HG03558 (cell line): ENCODE data around the gene F9.
A peak's percentile ranks its signal among the peaks of the same experiment; 100 is the strongest.
"Not testable (repeated sequence)": the region's sequence is repeated elsewhere in the genome, so short reads cannot be mapped to it uniquely, and the experiment has no call there.

ENCODE experiments used
- ATAC-seq: cut with Tn5 transposase; IDR thresholded peaks from one replicate; pipeline ENCODE4 v1.9.1; 2021; ENCODE audit warnings: moderate number of reproducible peaks; ENCODE audit not compliant: unreplicated experiment; ENCODE audit errors: extremely low read depth

F9 gene

DNA sequence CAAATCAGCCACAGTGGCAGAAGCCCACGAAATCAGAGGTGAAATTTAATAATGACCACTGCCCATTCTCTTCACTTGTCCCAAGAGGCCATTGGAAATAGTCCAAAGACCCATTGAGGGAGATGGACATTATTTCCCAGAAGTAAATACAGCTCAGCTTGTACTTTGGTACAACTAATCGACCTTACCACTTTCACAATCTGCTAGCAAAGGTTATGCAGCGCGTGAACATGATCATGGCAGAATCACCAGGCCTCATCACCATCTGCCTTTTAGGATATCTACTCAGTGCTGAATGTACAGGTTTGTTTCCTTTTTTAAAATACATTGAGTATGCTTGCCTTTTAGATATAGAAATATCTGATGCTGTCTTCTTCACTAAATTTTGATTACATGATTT is at the start of gene F9:
TSS of gene F9 (plus strand) at position 190 of the 400 bp plus-strand sequence. CDS start at position 216, 26 bp downstream.
- no peak for ATAC-seq

GRCh38 chrX:139483699-139484098 is 46.8 kb upstream of the F9 start:
- ATAC-seq = no peak

GRCh38 chrX:139484591-139484990 is 45.9 kb upstream of the F9 start:
- ATAC-seq = no peak

- ATAC-seq = no peak
These were observed 35.2 kb upstream of the F9 start for GRCh38 chrX:139495324-139495723.

- ATAC-seq = no peak
These were observed 24.2 kb upstream of the F9 start for GRCh38 chrX:139506333-139506732.

DNA sequence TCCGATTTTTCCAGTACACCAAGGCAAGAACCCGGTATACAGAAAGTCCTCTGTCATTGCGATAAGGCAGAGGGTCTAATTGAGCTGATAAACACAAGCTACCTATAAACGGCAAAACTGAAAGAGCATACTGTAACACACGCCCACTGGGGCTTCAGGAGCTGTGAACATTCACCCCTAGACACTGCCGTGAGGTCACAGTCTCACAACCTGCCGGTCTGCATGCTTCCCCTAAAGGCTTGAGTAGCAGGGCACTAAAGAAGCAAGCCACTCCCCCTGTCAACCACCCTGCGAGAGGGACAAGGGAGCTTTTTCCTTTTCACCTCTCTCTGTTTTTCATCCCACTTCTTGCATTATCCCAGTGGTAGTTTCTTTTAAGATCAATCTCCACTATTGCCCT is 22.4 kb upstream of the F9 start:
- no peak for ATAC-seq

GRCh38 chrX:139518475-139518874 is 12.1 kb upstream of the F9 start:
- ATAC-seq = no peak

DNA sequence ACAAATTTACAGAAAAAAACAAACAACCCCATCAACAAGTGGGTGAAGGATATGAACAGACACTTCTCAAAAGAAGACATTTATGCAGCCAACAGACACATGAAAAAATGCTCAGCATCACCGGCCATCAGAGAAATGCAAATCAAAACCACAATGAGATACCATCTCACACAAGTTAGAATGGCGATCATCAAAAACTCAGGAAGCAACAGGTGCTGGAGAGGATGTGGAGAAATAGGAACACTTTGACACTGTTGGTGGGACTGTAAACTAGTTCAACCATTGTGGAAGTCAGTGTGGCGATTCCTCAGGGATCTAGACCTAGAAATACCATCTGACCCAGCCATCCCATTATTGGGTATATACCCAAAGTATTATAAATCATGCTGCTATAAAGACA is 1.7 kb upstream of the F9 start:
- not testable (repeated sequence) for ATAC-seq

DNA sequence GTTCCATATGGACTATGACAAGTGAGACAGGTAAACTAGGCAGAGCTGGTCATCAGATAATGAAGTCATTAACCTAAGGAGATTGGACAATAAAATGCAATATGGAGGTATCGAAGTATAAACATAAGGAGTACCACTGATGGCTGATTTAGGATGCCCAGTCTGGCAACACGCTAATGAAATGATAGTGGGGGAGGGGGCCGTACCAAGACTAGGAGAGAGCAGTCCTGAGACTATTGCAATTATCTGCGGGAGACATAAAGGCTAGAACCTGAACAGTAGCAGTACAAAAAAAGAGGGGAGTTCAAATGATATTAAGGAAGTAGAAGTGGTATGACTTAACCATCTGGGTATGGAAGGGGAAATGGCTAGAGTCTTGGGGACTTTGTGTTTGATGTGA is 2.3 kb downstream of the F9 start:
- no peak for ATAC-seq

DNA sequence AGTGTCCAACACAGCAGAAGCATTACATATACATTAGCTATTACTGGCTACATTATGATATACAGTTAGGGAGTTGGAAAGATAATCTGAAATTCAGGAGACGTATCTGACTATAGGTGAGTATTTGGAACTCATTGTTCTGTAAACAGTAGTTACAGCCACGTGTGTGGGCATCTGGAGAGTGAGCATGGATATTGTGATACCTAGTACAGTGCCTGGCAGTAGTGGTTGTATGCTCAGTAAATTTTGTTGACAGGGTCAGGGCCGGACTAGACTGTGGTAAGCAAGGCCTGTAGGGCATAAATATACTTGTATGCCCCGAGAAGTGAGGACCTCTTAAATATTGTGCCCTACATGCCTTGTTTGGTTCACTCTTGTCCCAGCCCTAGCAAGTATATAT is 2.9 kb downstream of the F9 start:
- no peak for ATAC-seq

GRCh38 chrX:139538907-139539790 is 8.6 kb downstream of the F9 start:
- no peak for ATAC-seq

DNA sequence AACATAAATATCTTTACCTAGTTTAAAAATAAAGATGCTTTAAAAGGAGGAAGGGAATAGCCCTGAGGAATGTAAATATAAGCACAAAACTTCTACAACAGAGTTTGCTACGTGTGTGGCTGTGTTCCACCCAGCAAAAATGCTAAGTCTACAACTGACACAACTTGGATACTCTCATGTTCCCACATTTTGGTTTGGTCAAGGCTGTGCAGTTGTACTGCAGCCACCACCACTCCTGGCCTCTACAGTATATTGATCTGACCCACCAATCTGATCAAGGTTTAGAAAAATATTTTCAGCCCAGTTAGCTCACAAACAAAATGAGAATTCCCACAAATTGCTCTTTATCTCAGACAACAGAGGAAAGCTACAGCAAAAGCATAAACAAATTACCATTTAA is 12.1 kb downstream of the F9 start:
- ATAC-seq = no peak

GRCh38 chrX:139543920-139544319 is 13.4 kb downstream of the F9 start:
- no peak for ATAC-seq

DNA sequence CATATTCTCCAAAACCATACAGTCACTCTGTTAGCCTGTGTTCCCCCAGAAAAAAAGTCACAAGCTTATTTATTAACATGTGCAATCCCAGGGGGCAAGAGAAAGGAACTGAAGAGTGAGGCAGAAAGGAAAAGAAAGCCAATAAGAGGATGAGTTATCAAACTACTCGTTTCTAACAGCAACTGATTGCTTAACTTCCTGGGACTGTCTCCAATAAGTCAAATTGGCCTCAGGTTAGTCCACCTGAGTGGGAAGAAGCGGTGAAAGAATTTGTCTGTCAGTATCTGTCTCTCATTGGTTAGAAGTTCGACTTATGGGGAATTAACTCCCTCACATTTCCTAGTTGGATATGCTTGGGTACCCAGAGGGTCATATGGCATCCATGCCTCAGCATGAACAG is 14.1 kb downstream of the F9 start:
- ATAC-seq = no peak

- no peak for ATAC-seq
These were observed 23.8 kb downstream of the F9 start for GRCh38 chrX:139554376-139554775.

DNA sequence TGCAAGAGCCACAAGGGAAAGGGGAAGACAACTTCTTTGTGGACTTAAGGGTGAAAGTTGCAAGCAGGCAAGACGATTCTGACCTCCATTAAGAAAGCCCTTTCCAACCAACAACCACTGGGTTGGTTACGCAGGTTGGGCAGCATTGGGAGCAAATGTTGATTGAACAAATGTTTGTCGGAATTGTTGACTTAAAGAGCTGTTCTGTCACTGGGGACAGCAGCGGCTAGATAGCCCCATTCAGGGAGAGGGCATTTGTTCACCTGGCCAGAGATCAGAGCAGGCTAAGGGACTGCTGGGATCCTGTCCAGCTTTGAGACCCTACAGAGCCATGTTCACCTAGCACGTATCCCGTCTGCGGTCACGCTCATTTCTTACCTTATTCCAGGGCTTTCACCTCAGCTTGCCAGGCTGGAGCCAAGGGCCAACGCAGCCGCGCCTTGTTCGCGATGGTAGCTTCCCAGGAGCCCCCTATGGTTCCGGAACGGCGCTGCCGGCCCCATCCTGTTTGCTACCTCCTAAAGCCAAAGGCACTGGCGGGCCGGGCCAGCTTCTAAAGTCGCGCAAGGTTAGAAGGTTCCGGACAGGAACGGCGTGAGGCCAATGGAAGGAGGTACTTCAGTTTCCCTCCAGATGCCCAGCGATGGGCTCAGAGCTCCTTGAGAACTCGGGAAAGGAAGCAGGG is 24.6 kb downstream of the F9 start:
- no peak for ATAC-seq

- peak; percentile 91 for ATAC-seq
These were observed 29.0 kb downstream of the F9 start for GRCh38 chrX:139559383-139560042.

DNA sequence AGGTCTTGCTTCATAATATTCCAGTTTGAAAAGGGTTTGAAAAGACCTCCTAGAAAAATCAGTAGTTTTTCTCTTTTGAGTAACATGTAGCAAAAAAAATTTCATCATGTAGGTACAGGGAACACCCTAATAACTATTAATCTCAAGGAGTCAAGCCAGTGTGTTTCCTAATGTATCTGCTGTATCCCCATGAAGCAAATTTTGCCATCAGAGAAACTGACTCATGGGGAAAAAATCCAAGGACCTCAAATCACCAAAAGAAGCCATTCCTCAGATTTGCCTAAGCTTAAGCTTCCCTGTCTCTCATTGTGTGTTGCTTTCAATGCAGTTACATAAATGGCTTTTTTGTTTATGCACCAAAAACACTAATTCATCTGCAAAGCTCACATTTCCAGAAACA is 29.7 kb downstream of the F9 start:
- ATAC-seq = no peak

- no peak for ATAC-seq
These were observed 32.7 kb downstream of the F9 start for GRCh38 chrX:139563251-139563650.

GRCh38 chrX:139566981-139567380 is 36.4 kb downstream of the F9 start:
- no peak for ATAC-seq

DNA sequence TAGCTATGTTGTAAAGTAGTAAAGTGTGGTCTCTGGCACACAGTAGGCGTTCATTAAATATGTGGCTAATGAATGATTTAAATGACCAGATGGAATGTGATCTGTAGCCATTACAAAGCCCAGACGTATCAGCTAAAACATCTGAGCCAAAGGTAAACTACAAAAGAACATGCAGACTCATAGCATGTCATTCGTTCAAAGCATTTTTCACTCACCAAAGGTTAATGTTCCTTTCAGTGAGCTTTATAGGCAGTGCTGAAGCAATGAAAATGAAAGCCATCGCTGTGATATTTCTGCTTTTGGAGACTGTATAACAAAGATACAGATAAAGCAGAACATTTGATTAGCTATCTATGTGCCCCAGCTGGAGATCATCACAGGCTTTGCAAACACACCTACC is 50.5 kb downstream of the F9 start:
- ATAC-seq = no peak
